ENCODE results near the gene TSSC4. TPM values are rescaled to one million over a fixed set of nuclear protein-coding genes. Genes with fewer than 3 reads are reported as not detected.

TSSC4 gene
- total RNA-seq, 4 donors from 2014 or later, result 13.3 to 38.9 (median 36.0) TPM

- H3K4me3 ChIP-seq, result no peak overlapping the region
- no peak overlapping the region for H3K27ac ChIP-seq
- in situ Hi-C loops (cut with MboI; ENCODE audit: low pct_ligation_motif_present in 1 of 4, low pct_unique_long_range_greater_than_20kb in 1 of 4, low sequenced_read_pairs in 3 of 4), result loop anchor here in 2 of 4 donors (10.0 to 25.0 kb wide), 3 partner anchors 88 to 458 kb away; partner anchors contain the start of gene CDKN1C (in 1 of the 2)
- intact Hi-C loops (cut with DNase I; ENCODE audit: low total_unique reads), result no loop called here
- H3K36me3 ChIP-seq, result no peaks in the 10 kb centered on the region
- 90% methylated on average over 12 of the region's 13 CpGs; no CpG with 5 or more reads in 1 of the 2 donors for WGBS, 2 donors (ENCODE audit: low coverage in 1 of 2)
- peaks cover 0 to 11% (median 8%) of the 10 kb centered on the region in 4 donors for H3K4me1 ChIP-seq
- TF ChIP-seq CTCF (IDR thresholded peaks at IDR 0.05), result no peak
- no peak for TF ChIP-seq EP300 (IDR thresholded peaks at IDR 0.05; ENCODE audit: low read depth)
- TF ChIP-seq POLR2A (IDR thresholded peaks at IDR 0.05), result no peak
- no peak for TF ChIP-seq POLR2AphosphoS5 (IDR thresholded peaks at IDR 0.05)
- peaks cover 3% of the 10 kb centered on the region for H3K27me3 ChIP-seq
- H3K9me3 ChIP-seq, result no peaks in the 10 kb centered on the region
- no peak for DNase-seq
These were observed 36.0 kb downstream of the TSSC4 start for GRCh38 chr11:2436521-2437031.

GRCh38 chr11:2437516-2437915 is 37.0 kb downstream of the TSSC4 start:
- DNase-seq, result no peak
- Histone ChIP-seq H3K27me3 (peaks cover 3% of the 10 kb centered on the region), H3K36me3 (no peaks in the 10 kb centered on the region), H3K27ac (no peak overlapping the region), H3K4me3 (no peak overlapping the region), H3K9me3 (no peaks in the 10 kb centered on the region), H3K4me1 (peaks cover 0 to 16% (median 11%) of the 10 kb centered on the region in 4 donors)
- intact Hi-C loops (cut with DNase I; ENCODE audit: low total_unique reads), result no loop called here
- TF ChIP-seq CTCF (IDR thresholded peaks at IDR 0.05), result no peak
- TF ChIP-seq POLR2AphosphoS5 (IDR thresholded peaks at IDR 0.05), result no peak
- no peak for TF ChIP-seq EP300 (IDR thresholded peaks at IDR 0.05; ENCODE audit: low read depth)
- no peak for TF ChIP-seq POLR2A (IDR thresholded peaks at IDR 0.05)
- in situ Hi-C loops (cut with MboI; ENCODE audit: low pct_ligation_motif_present in 1 of 4, low pct_unique_long_range_greater_than_20kb in 1 of 4, low sequenced_read_pairs in 3 of 4), result loop anchor here in 2 of 4 donors (10.0 to 25.0 kb wide), 3 partner anchors 87 to 457 kb away; partner anchors contain the start of gene CDKN1C (in 1 of the 2)
- 63 to 92% methylated on average over 3 to 4 of the region's 4 CpGs for WGBS, 2 donors (ENCODE audit: low coverage in 1 of 2)

GRCh38 chr11:2439820-2440219 is 39.3 kb downstream of the TSSC4 start:
- Histone ChIP-seq H3K4me1 (peaks cover 0 to 30% (median 19%) of the 10 kb centered on the region in 4 donors), H3K36me3 (no peaks in the 10 kb centered on the region), H3K9me3 (no peaks in the 10 kb centered on the region), H3K4me3 (no peak overlapping the region), H3K27me3 (peaks cover 13% of the 10 kb centered on the region), H3K27ac (no peak overlapping the region)
- WGBS, 2 donors (ENCODE audit: low coverage in 1 of 2), result 93 to 96% methylated on average over 3 of the region's 3 CpGs
- in situ Hi-C loops (cut with MboI; ENCODE audit: low pct_ligation_motif_present in 1 of 4, low pct_unique_long_range_greater_than_20kb in 1 of 4, low sequenced_read_pairs in 3 of 4) (loop anchor here in 2 of 4 donors (10.0 to 25.0 kb wide), 3 partner anchors 85 to 455 kb away; partner anchors contain the start of gene CDKN1C (in 1 of the 2)), intact Hi-C loops (cut with DNase I; ENCODE audit: low total_unique reads) (no loop called here)
- no peak for DNase-seq
- TF ChIP-seq EP300 (IDR thresholded peaks at IDR 0.05; ENCODE audit: low read depth) (no peak), POLR2A (IDR thresholded peaks at IDR 0.05) (no peak), POLR2AphosphoS5 (IDR thresholded peaks at IDR 0.05) (no peak), CTCF (IDR thresholded peaks at IDR 0.05) (no peak)

- Histone ChIP-seq H3K9me3 (no peaks in the 10 kb centered on the region), H3K4me1 (peaks cover 0 to 32% (median 24%) of the 10 kb centered on the region in 4 donors), H3K27ac (peak overlapping the region in 1 of 4 donors; percentile 51), H3K27me3 (peaks cover 18% of the 10 kb centered on the region), H3K4me3 (no peak overlapping the region), H3K36me3 (no peaks in the 10 kb centered on the region)
- no peak for DNase-seq
- intact Hi-C loops (cut with DNase I; ENCODE audit: low total_unique reads), result no loop called here
- TF ChIP-seq EP300 (IDR thresholded peaks at IDR 0.05; ENCODE audit: low read depth) (no peak), CTCF (IDR thresholded peaks at IDR 0.05) (no peak)
- WGBS, 2 donors (ENCODE audit: low coverage in 1 of 2), result 68 to 81% methylated on average over 7 to 8 of the region's 8 CpGs
- in situ Hi-C loops (cut with MboI; ENCODE audit: low pct_ligation_motif_present in 1 of 4, low pct_unique_long_range_greater_than_20kb in 1 of 4, low sequenced_read_pairs in 3 of 4), result loop anchor here in 1 of 4 donors (25.0 kb wide), 1 partner anchor 447 kb away; the partner anchor contains the start of gene CDKN1C
These were observed 40.1 kb downstream of the TSSC4 start for GRCh38 chr11:2440646-2441045.
